GM19193 (cell line): Measurements from ENCODE around the gene GULP1.

Experiments used
- POLR2A ChIP-seq: IDR thresholded peaks from 4 replicates; pipeline ENCODE4 v1.6.1; 2011; ENCODE audit not compliant: insufficient read depth, insufficient read length; ENCODE audit errors: extremely low read depth

Gene GULP1, protein sequence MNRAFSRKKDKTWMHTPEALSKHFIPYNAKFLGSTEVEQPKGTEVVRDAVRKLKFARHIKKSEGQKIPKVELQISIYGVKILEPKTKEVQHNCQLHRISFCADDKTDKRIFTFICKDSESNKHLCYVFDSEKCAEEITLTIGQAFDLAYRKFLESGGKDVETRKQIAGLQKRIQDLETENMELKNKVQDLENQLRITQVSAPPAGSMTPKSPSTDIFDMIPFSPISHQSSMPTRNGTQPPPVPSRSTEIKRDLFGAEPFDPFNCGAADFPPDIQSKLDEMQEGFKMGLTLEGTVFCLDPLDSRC

DNA sequence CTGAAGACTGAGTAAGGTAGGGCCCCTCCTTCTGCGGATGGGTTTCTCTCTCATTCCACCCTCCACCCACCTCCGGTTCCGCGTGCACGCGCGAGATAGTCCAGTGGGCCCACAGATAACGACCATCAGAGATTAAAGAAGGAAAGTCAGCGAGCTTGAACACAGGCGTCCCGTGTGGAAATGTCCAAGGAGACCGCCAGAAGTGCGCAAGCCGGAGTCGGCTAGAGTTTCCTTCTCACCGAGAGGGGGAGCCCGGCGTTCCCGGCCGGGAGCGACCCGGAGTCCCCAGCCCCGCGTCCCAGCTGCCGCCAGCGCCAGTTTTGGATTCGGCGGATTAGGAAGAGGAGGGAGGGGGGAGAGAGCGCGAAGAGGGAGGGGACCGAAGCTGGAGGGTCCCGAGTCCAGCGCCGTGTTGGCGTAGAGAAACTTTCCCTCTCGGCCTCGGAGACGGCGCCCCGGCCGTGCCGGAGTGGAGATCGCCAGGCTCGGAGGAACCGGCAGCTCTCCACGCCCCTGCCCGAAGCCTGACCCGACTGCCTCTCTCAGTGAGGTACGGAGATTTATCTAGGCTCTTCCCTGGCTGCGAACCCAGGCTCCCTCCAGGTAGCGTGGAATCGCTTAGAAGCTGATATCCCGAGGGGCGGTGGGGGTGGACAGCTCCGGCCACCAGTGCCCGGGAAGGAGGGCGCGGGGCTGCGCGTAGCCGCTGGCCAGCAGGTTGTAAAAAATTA, at the start of gene GULP1:
GULP1 (plus strand) TSS at position 258 of the 731 bp plus-strand sequence. CDS start 185,829 bp downstream, outside the sequence.
- TF ChIP-seq POLR2A: no peak

DNA sequence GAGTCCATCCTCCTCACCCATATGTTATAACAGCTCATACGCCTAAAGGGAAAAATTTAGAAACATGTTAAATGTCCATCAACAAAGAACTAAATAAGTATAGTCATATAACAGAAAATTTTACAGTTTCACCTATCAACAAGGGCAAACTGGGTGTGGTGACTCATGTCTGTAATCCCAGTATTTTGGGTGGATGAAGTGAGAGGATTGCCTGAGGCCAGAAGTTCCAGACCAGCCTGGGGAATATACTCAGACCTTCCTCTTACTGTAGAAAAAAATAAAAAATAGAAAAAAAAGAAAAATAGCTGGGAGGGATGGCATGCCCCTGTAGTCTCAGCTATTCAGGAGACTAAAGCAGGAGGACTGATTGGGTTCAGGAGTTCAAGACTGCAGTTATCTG, 48.3 kb upstream of the GULP1 start:
- TF ChIP-seq POLR2A: no peak

DNA sequence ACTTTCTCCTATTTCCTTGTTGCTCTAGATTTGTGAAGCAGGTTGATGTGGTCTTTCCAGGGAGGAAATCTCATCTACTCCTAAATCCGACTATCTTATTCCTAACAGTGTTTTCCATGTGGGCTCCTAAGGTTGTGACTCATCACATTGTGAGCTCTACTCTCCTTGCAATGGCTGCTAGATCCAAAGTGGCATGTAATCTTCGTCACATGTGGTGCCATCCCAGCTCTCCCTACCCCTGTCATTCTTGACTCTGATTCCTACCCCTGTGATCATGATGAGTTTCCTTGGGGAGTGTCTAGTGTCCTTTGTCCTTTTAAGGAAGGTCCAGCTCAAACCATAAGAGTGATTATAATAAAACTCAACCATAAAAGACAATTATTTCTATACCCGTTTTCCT, 47.3 kb upstream of the GULP1 start:
- TF ChIP-seq POLR2A: no peak

DNA sequence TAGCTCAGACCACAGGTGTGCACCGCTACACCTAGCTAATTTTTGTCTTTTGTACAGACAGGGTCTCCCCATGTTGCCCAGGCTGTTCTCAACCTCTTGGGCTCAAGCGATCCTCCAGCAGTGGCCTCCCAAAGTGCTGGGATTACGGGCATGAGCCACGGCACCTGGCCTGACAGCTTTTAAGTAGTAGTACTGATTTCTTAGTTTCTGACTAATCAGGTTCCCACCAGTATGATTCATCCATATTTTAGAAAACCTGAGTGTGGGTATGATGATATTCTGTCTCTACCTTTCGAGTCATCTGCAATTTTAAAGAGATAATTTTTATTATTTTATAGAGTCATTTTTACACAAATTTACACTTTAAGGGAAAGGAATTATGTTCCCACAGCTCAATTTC, 46.4 kb upstream of the GULP1 start:
- TF ChIP-seq POLR2A: no peak

DNA sequence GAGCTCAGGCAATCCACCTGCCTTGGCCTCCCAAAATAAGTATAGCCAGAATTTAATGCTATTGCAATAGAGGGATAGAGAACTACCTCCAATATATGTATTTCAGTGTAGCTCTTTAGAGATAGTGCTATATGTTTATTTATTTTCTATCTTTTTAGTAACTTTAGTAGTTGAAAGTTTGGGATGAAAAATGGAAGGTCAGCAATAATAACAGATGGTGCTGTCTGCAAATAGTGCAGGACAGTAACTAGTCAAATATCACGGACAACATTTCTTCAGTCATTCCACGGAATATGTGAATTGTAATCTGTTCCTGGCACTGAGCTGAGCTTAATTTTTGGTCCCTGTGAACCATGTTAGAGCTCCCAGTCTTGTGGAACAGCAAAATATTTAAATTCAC, 43.2 kb upstream of the GULP1 start:
- no peak for TF ChIP-seq POLR2A

DNA sequence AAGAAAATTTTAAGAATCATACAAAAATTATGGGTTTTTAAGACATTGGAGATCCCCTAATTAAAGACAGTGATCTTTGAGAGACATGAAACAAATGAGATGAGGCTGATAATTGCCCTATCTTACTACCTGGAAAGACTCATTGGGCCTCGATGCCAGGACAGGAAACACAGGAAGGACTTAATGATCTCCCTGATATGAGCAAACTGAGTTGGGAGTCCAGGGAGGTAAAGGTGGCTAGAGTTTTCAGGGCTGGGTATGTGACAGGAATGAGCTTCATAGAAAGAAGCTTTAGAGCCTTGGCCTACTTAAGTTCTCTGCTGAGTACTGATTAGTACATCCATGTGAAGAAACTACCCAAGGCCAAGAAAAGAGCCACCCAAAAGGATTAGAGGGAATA, 40.6 kb upstream of the GULP1 start:
- no peak for TF ChIP-seq POLR2A

DNA sequence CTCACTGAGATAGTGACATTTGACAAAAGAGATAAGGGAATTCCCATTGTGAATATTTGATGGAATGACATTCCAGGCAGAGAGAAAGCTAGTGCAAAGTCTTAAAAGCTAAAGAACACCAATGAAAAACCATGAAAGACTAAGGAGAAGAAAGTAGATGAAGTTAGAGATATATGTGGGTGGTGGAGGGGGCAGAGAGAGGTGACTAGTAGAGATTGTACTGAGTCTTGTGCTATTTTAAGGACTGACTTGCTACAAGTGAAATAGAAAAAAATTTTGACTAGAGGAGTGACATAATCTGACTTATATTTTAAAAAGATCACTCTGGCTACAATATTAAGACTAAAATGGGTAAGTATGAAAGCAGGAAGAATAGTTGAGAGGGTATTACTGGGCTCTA, 35.3 kb upstream of the GULP1 start:
- TF ChIP-seq POLR2A: no peak

DNA sequence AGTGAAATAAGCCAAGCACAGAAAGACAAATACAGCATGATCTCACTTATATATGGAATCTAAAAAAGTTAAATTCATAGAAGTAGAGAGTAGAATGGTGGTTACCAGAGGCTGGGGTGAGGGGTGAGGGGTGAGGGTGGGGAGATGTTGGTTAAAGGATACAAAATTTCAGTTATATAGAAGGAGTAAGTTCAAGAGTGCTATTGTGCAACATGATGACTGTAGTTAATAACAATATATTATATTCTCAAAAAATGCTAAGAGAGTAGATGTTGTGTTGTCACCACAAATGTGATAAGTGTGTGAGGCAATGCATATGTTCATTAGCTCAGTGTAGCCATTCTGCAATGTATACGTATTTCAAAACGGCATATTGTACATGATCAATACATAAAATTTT, 26.4 kb upstream of the GULP1 start:
- no peak for TF ChIP-seq POLR2A

DNA sequence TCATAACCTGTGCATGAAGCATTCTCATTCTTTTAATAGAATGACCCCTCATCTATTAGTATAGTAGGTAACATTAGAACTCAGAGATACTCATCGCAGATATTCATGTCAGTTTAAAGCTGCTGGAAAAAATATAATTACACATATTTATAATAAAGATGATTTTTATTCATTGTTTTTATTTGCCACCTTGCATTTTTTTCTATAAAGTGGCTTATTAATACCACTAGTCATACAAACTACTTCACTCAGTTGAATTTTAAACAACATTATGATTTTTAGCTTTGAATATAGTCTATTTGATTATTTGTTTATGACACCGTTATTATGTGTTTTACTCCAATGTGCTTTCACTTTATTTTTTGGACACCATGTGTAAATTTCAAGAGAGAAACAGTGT, 23.9 kb upstream of the GULP1 start:
- TF ChIP-seq POLR2A: no peak

DNA sequence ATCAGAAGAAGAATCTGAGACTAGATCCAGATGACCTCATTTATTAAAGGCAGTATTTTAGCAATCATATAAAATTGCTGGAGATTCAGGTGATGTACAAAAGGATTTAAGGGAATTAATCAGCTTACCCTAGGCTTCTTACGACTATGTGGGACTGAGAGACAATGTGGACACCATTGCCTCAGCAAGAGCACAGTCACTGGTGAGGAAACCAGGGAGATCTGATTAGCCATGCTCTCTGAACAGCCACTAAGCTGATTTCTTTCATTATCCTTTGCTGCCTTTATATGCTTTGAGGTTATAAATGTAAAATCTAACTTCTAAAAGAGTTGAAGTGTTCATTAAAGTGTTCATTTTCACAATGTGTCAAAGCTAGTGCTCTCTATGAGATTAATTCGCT, 22.7 kb upstream of the GULP1 start:
- TF ChIP-seq POLR2A: no peak

DNA sequence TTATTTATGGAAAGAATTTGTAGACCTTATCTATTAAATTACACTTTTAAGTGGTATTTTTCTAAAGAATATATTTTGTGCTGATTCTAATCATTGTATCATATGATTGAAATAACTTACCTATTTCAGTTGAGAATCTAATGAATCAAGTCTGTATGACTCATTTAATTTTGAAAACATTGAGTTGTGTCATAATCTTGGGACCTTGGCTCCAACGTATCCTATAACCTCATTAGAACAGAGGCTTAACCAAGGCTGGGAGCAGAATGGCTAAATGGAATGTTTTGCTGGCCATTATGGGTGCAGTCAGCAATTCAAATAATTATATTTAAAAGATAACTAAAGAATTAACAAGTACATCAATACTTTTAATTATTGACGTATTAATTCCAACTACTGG, 19.6 kb upstream of the GULP1 start:
- no peak for TF ChIP-seq POLR2A

DNA sequence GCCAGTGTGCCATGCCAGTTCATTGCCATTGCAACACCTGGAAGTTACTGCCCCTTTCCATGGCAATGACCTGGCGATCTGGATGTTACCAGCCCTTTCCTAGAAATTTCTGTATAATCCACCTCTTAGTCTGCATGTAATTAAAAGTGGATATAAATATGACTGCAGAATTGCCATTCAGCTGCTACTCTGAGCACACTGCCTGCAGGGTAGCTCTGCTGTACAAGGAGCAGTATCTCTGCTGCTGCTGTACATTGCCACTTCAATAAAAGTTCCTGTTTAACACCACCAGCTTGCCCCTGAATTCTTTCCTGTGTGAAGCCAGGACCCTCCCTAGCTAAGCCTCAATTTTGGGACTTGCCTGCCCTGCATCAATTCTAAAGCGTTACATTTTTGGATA, 17.4 kb upstream of the GULP1 start:
- TF ChIP-seq POLR2A: no peak

DNA sequence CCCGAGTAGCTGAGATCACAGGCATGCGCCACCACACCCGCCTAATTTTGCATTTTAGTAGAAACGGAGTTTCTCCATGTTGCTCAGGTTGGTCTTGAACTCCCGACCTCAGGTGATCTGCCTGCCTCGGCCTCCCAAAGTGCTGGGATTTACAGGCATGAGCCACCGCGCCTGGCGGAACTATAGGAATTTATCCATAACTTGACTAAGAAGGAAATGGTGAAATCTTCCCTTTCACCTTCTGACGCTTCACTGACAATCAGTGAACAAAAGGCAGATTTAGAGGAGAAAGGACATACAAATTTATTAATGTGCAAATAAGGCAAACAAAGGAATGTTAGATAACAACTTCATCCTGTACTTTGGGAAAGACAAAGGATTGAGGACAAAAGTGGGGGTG, 15.4 kb upstream of the GULP1 start:
- TF ChIP-seq POLR2A: no peak

DNA sequence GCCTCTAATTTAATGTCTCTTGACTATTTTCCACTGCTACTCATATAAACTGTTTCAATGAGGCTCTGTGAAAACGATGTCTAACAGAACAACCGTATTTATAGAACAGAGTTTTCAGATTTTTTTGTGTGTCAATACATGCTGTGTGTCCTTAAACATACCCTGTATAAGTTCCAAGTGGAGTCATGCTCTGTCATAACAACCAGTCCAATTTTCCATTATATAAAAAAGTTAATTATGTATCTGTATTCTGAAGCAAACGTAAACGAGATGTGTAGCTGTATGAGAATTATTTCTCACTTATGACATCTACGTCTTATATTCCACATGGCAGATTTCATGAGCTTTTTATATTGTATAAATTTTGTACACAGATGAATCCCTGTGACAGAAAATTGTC, 13.9 kb upstream of the GULP1 start:
- TF ChIP-seq POLR2A: no peak

DNA sequence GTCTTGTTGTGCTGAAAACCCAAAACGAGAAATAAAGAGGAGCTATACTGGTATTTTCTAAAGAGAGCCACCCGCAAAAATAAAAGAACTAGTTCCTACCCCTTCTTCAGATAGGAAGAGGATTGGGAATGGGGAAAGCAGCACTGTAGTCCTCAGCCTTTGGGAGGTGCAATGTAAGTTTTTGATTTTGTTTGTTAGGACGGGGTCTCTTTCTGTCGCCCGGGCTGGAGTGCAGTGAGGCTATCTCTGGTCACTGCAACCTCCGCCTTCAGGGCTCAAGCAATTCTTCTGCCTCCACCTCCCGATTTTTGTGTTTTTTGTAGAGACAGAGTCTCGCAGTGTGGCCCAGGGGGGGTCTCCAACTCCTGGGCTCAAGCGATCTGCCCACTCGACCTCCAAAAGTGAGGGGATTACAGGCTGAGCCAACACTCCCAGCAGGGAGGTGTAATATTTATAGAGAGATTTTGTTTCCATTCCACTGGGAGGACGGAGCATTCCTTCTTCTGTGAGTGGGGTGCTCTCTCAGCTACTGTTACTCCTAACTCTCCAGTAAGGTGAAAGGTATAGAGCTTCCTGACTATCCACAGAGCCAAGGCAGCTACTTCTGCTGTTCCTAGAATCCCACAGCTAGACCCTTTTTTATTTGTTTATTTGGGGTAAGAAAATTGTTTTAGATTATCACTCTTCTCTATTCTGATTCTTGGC, 13.1 kb upstream of the GULP1 start:
- no peak for TF ChIP-seq POLR2A

DNA sequence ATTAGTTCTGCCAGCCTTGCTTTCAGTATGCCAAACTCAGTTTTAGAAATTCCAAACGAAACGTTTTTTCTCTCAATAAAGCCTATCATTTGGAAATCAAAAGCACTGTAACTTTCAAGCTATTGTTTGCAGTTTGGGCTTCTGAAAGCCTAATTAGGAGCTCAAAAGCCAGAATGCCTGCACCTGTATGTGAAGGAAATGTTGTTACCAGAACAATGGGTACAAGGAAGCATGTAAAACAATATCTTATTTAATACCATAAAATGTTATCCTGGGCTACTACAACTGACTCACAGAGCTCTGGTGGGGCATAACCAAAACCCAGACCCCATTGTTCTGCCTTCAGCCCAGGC, 12.6 kb upstream of the GULP1 start:
- TF ChIP-seq POLR2A: no peak

DNA sequence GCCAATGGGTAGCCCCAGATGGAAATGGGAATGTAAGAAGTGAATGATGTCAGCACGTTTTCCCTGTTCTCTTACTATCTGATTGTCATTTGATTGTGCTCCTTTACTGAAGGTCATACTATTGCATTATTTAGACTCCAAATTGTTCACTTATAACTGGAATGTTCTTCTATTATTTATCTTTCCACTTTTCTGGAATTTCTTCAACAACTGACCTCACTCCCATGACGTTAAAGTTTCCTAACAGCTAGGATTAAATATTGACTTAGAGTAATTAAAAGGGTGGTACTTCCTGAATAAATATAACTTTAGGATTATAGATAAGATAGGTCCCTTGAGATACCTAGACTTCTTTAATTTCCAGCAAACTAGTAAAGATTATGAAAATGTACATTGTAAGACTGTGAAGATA, 10.9 kb upstream of the GULP1 start:
- TF ChIP-seq POLR2A: no peak

DNA sequence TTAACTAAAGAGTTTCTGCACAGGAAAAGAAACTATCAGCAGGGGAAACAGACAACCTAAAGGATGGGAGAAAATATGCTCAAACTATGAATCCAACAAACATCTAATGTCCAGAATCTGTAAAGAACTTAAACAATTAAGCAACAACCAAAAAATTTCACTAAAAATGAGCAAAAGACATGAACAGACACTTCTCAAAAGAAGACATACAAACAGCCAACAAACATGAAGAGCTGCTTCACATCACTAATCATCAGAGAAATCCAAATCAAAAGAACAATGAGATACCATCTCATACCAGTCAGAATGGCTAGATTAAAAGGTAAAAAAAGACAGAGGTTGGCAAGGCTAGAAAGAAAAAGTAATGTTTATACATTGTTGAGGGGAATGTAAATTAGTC, 8.8 kb upstream of the GULP1 start:
- TF ChIP-seq POLR2A: no peak
